K562 (cell line): ENCODE data around the gene CCDC136. TPM values are rescaled to one million over a fixed set of nuclear protein-coding genes. Genes with fewer than 3 reads are reported as not detected.
A peak's percentile ranks its signal among the peaks of the same experiment; 100 is the strongest.

Experiments used
- CAMTA2 ChIP-seq: fragments of 250-450 bp; sonication (Bioruptor Pico); conservative IDR thresholded peaks from 2 replicates; pipeline ENCODE4 v1.5.1; 2022
- CBFA2T3 ChIP-seq: fragments of 450-650 bp; IDR thresholded peaks from 2 replicates; pipeline ENCODE4 v1.6.1; 2017
- CBX1 ChIP-seq: sonication (generic); IDR thresholded peaks from 2 replicates; pipeline ENCODE4 v1.6.1; 2016; ENCODE audit warnings: antibody characterized with exemption, low read depth, mild to moderate bottlenecking
- ETV5 ChIP-seq: sonication (generic); formaldehyde crosslinking; IDR thresholded peaks from 2 replicates; pipeline ENCODE4 v1.4.0; 2020; ENCODE audit warnings: low read depth, mild to moderate bottlenecking, missing genetic modification reagents
- FOXK1 ChIP-seq: sonication (generic); formaldehyde crosslinking; IDR thresholded peaks from 2 replicates; pipeline ENCODE4 v1.8.0; 2022; ENCODE audit warnings: missing genetic modification reagents, mild to moderate bottlenecking, borderline replicate concordance
- FOXP1 ChIP-seq: sonication (generic); formaldehyde crosslinking; IDR thresholded peaks from 2 replicates; pipeline ENCODE4 v1.8.0; 2022; ENCODE audit warnings: mild to moderate bottlenecking, missing genetic modification reagents
- HDAC1 ChIP-seq, 2 experiments: fragments of 450-650 bp; IDR thresholded peaks; 2 replicates each; pipeline ENCODE4 v1.6.1; 2016 to 2017; ENCODE audit warnings: inconsistent platforms in 1 of 2, mild to moderate bottlenecking in 1 of 2, moderate library complexity in 1 of 2
- HEY1 ChIP-seq: fragments of 250-450 bp; sonication (Bioruptor Pico); IDR thresholded peaks from 2 replicates; pipeline ENCODE4 v1.5.0; 2020; ENCODE audit warnings: mild to moderate bottlenecking, moderate library complexity, borderline replicate concordance
- JUND ChIP-seq, 2 experiments: IDR thresholded peaks; 2 replicates in 1 of 2; 3 replicates in 1 of 2; pipeline ENCODE4 v1.6.1; 2011; ENCODE audit warnings: borderline replicate concordance in 2 of 2, low read depth in 2 of 2, low read length in 2 of 2, improper control_type of control experiment in 1 of 2, missing biosample characterization in 1 of 2, missing genetic modification characterization in 1 of 2, missing genetic modification reagents in 1 of 2
- KLF1 ChIP-seq: fragments of 450-650 bp; IDR thresholded peaks from 2 replicates; pipeline ENCODE4 v1.6.1; 2016; ENCODE audit warnings: missing genetic modification characterization, missing compliant biosample characterization
- MAFF ChIP-seq: IDR thresholded peaks from 2 replicates; pipeline ENCODE4 v1.6.1; 2012; ENCODE audit warnings: low read length, improper control_type of control experiment
- RBM15 ChIP-seq: fragments of 200-400 bp; formaldehyde crosslinking; IDR thresholded peaks from 2 replicates; pipeline ENCODE4 v1.6.1; 2018; ENCODE audit warnings: mild to moderate bottlenecking, low read length, moderate library complexity; ENCODE audit not compliant: insufficient read depth
- SIN3A ChIP-seq, 2 experiments: fragments of 150-350 bp in 1 of 2; IDR thresholded peaks; 2 replicates each; pipeline ENCODE4 v1.6.1; 2011 to 2016; ENCODE audit warnings: borderline replicate concordance in 2 of 2, low read depth in 2 of 2, low read length in 2 of 2, mild to moderate bottlenecking in 2 of 2, moderate library complexity in 2 of 2; ENCODE audit not compliant: control insufficient read depth in 1 of 2
- SMARCE1 ChIP-seq: fragments of 450-650 bp; IDR thresholded peaks from 2 replicates; pipeline ENCODE4 v1.7.1; 2016; ENCODE audit warnings: mild to moderate bottlenecking
- SRSF3 ChIP-seq: fragments of 200-400 bp; formaldehyde crosslinking; IDR thresholded peaks from 2 replicates; pipeline ENCODE4 v1.6.1; 2016; ENCODE audit warnings: mild to moderate bottlenecking, low read length, moderate library complexity; ENCODE audit not compliant: insufficient read depth
- TAF7 ChIP-seq: fragments of 450-650 bp; IDR thresholded peaks from 2 replicates; pipeline ENCODE4 v1.6.1; 2016; ENCODE audit warnings: missing genetic modification characterization, missing compliant biosample characterization
- ZNF316 ChIP-seq: fragments of 450-650 bp; IDR thresholded peaks from 2 replicates; pipeline ENCODE4 v1.6.1; 2016
- ZNF395 ChIP-seq: fragments of 200-800 bp; sonication (Bioruptor generic); IDR thresholded peaks from 2 replicates; pipeline ENCODE4 v1.6.1; 2017; ENCODE audit warnings: missing genetic modification characterization, missing compliant biosample characterization
- ZNF511 ChIP-seq: sonication (generic); formaldehyde crosslinking; IDR thresholded peaks from 2 replicates; pipeline ENCODE4 v1.8.0; 2022; ENCODE audit warnings: mild to moderate bottlenecking, missing genetic modification reagents
- polyA plus RNA-seq, 8 experiments: library from polyadenylated mRNA; depleted of rRNA in 4 of 8; stranded (reverse) in 5 of 8; unstranded in 3 of 8; fragments of >200 nt; fragmentation: Nextera tagmentation in 2 of 8; fragmentation: Illumina TruSeq in 1 of 8; extraction: Ambion mirVana in 2 of 8; extraction: Trizol in 1 of 8; gene quantifications; 2 replicates each; pipeline versions ENCODE4 v1.2.1 to v1.2.3, GENCODE V29; 2011 to 2014; ENCODE audit warnings: inconsistent platforms in 1 of 8, missing spikeins in 1 of 8
- total RNA-seq, 7 experiments: library from RNA; depleted of rRNA in 6 of 7; stranded (reverse); fragments of >200 nt in 6 of 7; fragmentation: Illumina TruSeq in 2 of 7; extraction: Trizol in 2 of 7; gene quantifications; 2 replicates each; pipeline versions ENCODE4 v1.2.1 to v1.2.3, GENCODE V29; 2011 to 2021; ENCODE audit warnings: low replicate concordance in 1 of 7
- TF ChIP-seq, protein P1 (sequence below): fragments of 250-450 bp; sonication (Bioruptor Pico); IDR thresholded peaks from 2 replicates; pipeline ENCODE4 v1.4.0; 2020; ENCODE audit warnings: mild to moderate bottlenecking, moderate library complexity, borderline replicate concordance
- TF ChIP-seq, protein P2 (sequence below): sonication (generic); formaldehyde crosslinking; IDR thresholded peaks from 2 replicates; pipeline ENCODE4 v1.8.1; 2023; ENCODE audit warnings: mild to moderate bottlenecking, missing genetic modification reagents

CCDC136 gene
- total and polyA plus RNA-seq, 9 of the 15 experiments (the other 6 are each of a cell fraction or from before 2014, with no cell fraction given) = 2.4 to 40.8 (median 26.5) TPM

GRCh38 chr7:128783143-128783861, 8.5 kb upstream of the CCDC136 start (continued):
- 0 out of 4 replicates have a peak, but pooled peaks of 1 of the 2 experiments have one; percentile 4 for TF ChIP-seq SIN3A (IDR thresholded peaks at IDR 0.05; ENCODE audit: borderline replicate concordance in 2 of 2, control insufficient read depth in 1 of 2, low read depth in 2 of 2, low read length in 2 of 2)
- no peak for TF ChIP-seq TAF7 (tag)
- TF ChIP-seq CAMTA2 (CRISPR knock-in tag) = no peak
- TF ChIP-seq ZNF395 (CRISPR knock-in tag) = no peak; the same call in 1 of the 2 replicates
- TF ChIP-seq ZNF511 (CRISPR knock-in tag) = peak; percentile 98
- peak; percentile 84 for TF ChIP-seq JUND (IDR thresholded peaks at IDR 0.05; ENCODE audit: borderline replicate concordance, low read depth, low read length)
- TF ChIP-seq JUND (tag; IDR thresholded peaks at IDR 0.05; ENCODE audit: borderline replicate concordance, low read depth, low read length) = peak; percentile 46; the same call in 2 of the 3 replicates
- no peak for TF ChIP-seq ZNF316
- peak; percentile 57; the same call in 1 of the 2 replicates for TF ChIP-seq SMARCE1
- no peak for TF ChIP-seq SRSF3
- TF ChIP-seq, protein P1, sequence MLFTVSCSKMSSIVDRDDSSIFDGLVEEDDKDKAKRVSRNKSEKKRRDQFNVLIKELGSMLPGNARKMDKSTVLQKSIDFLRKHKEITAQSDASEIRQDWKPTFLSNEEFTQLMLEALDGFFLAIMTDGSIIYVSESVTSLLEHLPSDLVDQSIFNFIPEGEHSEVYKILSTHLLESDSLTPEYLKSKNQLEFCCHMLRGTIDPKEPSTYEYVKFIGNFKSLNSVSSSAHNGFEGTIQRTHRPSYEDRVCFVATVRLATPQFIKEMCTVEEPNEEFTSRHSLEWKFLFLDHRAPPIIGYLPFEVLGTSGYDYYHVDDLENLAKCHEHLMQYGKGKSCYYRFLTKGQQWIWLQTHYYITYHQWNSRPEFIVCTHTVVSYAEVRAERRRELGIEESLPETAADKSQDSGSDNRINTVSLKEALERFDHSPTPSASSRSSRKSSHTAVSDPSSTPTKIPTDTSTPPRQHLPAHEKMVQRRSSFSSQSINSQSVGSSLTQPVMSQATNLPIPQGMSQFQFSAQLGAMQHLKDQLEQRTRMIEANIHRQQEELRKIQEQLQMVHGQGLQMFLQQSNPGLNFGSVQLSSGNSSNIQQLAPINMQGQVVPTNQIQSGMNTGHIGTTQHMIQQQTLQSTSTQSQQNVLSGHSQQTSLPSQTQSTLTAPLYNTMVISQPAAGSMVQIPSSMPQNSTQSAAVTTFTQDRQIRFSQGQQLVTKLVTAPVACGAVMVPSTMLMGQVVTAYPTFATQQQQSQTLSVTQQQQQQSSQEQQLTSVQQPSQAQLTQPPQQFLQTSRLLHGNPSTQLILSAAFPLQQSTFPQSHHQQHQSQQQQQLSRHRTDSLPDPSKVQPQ (CRISPR knock-in tag) = no peak
- TF ChIP-seq KLF1 (tag) = no peak; the same call in 1 of the 2 replicates
- TF ChIP-seq, protein P2, sequence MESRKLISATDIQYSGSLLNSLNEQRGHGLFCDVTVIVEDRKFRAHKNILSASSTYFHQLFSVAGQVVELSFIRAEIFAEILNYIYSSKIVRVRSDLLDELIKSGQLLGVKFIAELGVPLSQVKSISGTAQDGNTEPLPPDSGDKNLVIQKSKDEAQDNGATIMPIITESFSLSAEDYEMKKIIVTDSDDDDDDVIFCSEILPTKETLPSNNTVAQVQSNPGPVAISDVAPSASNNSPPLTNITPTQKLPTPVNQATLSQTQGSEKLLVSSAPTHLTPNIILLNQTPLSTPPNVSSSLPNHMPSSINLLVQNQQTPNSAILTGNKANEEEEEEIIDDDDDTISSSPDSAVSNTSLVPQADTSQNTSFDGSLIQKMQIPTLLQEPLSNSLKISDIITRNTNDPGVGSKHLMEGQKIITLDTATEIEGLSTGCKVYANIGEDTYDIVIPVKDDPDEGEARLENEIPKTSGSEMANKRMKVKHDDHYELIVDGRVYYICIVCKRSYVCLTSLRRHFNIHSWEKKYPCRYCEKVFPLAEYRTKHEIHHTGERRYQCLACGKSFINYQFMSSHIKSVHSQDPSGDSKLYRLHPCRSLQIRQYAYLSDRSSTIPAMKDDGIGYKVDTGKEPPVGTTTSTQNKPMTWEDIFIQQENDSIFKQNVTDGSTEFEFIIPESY = peak; percentile 35; the same call in 1 of the 2 replicates
- peak; percentile 87 for TF ChIP-seq FOXP1 (CRISPR knock-in tag)
- TF ChIP-seq RBM15 = no peak
- TF ChIP-seq FOXK1 (CRISPR knock-in tag) = 0 out of 2 replicates have a peak, but pooled peaks have one; percentile 31
- TF ChIP-seq CBFA2T3 = peak; percentile 70
- TF ChIP-seq MAFF = peak; percentile 25; the same call in 1 of the 2 replicates
- peak; percentile 25 to 99; a peak in 3 of 4 replicates for TF ChIP-seq HDAC1 (IDR thresholded peaks at IDR 0.05)
- TF ChIP-seq ETV5 = peak; percentile 56; the same call in 1 of the 2 replicates
- peak; percentile 85; the same call in 1 of the 2 replicates for TF ChIP-seq CBX1
- TF ChIP-seq HEY1 (CRISPR knock-in tag) = no peak
